Natural killer cell (primary cell): ENCODE results near the gene ABHD12B. TPM values are rescaled to one million over a fixed set of nuclear protein-coding genes. Genes with fewer than 3 reads are reported as not detected.

Experiments used
- ATAC-seq, 3 donors: fragments of 150-1000 bp in 2 of 3; fragments of 200-7000 bp in 1 of 3; cut with Tn5 transposase; 1 replicate in 1 of 3; 2 replicates in 2 of 3; pipeline ENCODE4 v1.10.0; 2021; ENCODE audit warnings: mild to moderate bottlenecking in 2 of 3, moderate library complexity in 2 of 3
- DNase-seq, 2 donors: peaks; one replicate each; pipeline versions ENCODE4 v3.0.0 to v3.0.0-alpha.2; 2013 to 2021; ENCODE audit warnings: mixed read lengths in 1 of 2
- H3K27ac ChIP-seq: one replicate; pipeline ENCODE4 v1.5.1; 2013; ENCODE audit warnings: mild to moderate bottlenecking, low read length
- H3K27me3 ChIP-seq: one replicate; pipeline ENCODE4 v1.6.1; 2013; ENCODE audit warnings: low read length; ENCODE audit not compliant: control insufficient read depth, insufficient read depth
- H3K36me3 ChIP-seq: one replicate; pipeline ENCODE4 v1.6.1; 2013; ENCODE audit warnings: low read length; ENCODE audit not compliant: control insufficient read depth, insufficient read depth
- H3K4me1 ChIP-seq: one replicate; pipeline ENCODE4 v1.6.1; 2013; ENCODE audit warnings: low read length; ENCODE audit not compliant: control insufficient read depth, insufficient read depth
- H3K4me3 ChIP-seq: one replicate; pipeline ENCODE4 v1.5.1; 2013; ENCODE audit warnings: low read length
- H3K9me3 ChIP-seq: one replicate; pipeline ENCODE4 v1.6.1; 2013; ENCODE audit warnings: low read length; ENCODE audit not compliant: control insufficient read depth, insufficient read depth
- H3K27ac Mint-ChIP-seq, 2 donors: one replicate each; pipeline ENCODE4 v1.8.0; 2022; ENCODE audit warnings: mild to moderate bottlenecking in 2 of 2, mixed read lengths in 2 of 2, moderate library complexity in 1 of 2
- H3K27me3 Mint-ChIP-seq, 2 donors: one replicate each; pipeline ENCODE4 v1.8.0; 2022; ENCODE audit warnings: low read depth in 2 of 2, mixed read lengths in 2 of 2
- H3K36me3 Mint-ChIP-seq: one replicate; pipeline ENCODE4 v1.8.0; 2022; ENCODE audit warnings: mixed read lengths
- H3K4me1 Mint-ChIP-seq, 2 donors: one replicate each; pipeline ENCODE4 v1.8.0; 2022; ENCODE audit warnings: mixed read lengths in 2 of 2
- H3K4me3 Mint-ChIP-seq: one replicate; pipeline ENCODE4 v1.8.0; 2022; ENCODE audit warnings: mild to moderate bottlenecking, moderate library complexity, mixed read lengths
- H3K9me3 Mint-ChIP-seq, 2 donors: one replicate each; pipeline ENCODE4 v1.8.0; 2022; ENCODE audit warnings: mixed read lengths in 2 of 2
- WGBS: methylation state at CpG from one replicate; pipeline ENCODE4 v1.1.7; 2013; ENCODE audit warnings: missing lambda C conversion rate; ENCODE audit not compliant: insufficient coverage; 5-methylcytosine and 5-hydroxymethylcytosine counted together
- intact Hi-C: fragments of 100-400 bp; cut with micrococcal nuclease; formaldehyde crosslinking; loops from one replicate; pipeline ENCODE4 v1.14.2; 2022
- total RNA-seq, 4 donors: library from RNA; stranded (reverse); fragments of 120-200 nt in 1 of 4; gene quantifications; one replicate each; pipeline versions ENCODE4 v1.2.3 to v1.2.4, GENCODE V29; 2013 to 2022
- TF ChIP-seq, protein P1 (sequence below): fragments of 200-600 bp; IDR thresholded peaks from one replicate; pipeline ENCODE4 v1.8.0; 2022; ENCODE audit warnings: antibody characterized with exemption

ABHD12B gene
- total RNA-seq, 3 donors from 2014 or later (not counting 1 experiment from before 2014, with no cell fraction given): not detected

DNA sequence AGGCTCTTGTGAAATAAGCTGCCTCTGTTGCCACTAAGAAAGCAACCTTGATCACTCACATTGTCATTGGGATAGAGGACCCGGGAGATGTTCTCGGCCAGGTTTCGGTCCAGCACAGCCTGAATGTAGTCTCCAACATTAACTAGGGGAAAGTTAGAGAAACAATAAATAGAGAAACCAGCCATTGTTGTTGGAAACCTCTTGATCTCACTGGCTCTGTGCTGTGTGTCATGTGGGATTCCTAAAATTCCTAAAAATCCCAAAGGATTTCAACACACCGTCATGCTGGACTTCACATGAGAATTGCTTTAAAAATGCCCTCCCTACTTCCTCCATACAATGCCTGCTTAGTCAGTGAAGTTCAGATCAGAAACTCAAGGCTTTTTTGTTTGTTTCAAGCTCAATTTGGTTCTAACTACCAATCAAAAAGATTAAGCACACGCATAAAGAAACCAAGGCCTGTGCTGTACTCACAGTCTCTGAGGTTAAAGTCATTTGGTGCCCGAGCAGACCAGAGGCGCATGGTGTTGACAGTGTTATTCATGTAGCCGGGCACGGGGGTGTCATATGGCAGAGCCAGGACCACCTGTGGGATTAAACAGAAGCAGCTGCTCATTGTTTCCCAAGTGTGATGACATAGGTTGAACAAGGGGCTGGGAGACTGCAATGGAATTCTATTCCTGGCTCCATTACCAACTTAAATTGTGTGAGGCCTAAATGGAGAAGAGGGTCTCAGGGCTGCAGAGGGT lies 48.8 kb downstream of the ABHD12B start:
- no peaks in the 10 kb centered on the region for H3K36me3 Mint-ChIP-seq
- TF ChIP-seq, protein P1, sequence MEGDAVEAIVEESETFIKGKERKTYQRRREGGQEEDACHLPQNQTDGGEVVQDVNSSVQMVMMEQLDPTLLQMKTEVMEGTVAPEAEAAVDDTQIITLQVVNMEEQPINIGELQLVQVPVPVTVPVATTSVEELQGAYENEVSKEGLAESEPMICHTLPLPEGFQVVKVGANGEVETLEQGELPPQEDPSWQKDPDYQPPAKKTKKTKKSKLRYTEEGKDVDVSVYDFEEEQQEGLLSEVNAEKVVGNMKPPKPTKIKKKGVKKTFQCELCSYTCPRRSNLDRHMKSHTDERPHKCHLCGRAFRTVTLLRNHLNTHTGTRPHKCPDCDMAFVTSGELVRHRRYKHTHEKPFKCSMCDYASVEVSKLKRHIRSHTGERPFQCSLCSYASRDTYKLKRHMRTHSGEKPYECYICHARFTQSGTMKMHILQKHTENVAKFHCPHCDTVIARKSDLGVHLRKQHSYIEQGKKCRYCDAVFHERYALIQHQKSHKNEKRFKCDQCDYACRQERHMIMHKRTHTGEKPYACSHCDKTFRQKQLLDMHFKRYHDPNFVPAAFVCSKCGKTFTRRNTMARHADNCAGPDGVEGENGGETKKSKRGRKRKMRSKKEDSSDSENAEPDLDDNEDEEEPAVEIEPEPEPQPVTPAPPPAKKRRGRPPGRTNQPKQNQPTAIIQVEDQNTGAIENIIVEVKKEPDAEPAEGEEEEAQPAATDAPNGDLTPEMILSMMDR: no peak
- no peaks in the 10 kb centered on the region for H3K4me1 Mint-ChIP-seq
- no peak for DNase-seq
- no peak overlapping the region for H3K4me3 Mint-ChIP-seq
- H3K9me3 Mint-ChIP-seq: no peaks in the 10 kb centered on the region
- no peak overlapping the region for H3K27ac Mint-ChIP-seq
- peaks cover 7 to 9% of the 10 kb centered on the region in 2 donors for H3K27me3 Mint-ChIP-seq
- no peak for ATAC-seq
- H3K9me3 ChIP-seq: no peaks in the 10 kb centered on the region
- no peaks in the 10 kb centered on the region for H3K27me3 ChIP-seq
- no peak overlapping the region for H3K27ac ChIP-seq
- no peaks in the 10 kb centered on the region for H3K36me3 ChIP-seq
- intact Hi-C loops: no loop called here
- 94% methylated on average over 9 of the region's 9 CpGs for WGBS
- H3K4me1 ChIP-seq: no peaks in the 10 kb centered on the region
- no peak overlapping the region for H3K4me3 ChIP-seq

- ATAC-seq (no peak), DNase-seq (no peak)
- Histone ChIP-seq H3K27me3 (no peaks in the 10 kb centered on the region), H3K27ac (no peak overlapping the region), H3K4me1 (peaks cover 1% of the 10 kb centered on the region), H3K4me3 (no peak overlapping the region), H3K9me3 (no peaks in the 10 kb centered on the region), H3K36me3 (no peaks in the 10 kb centered on the region)
- H3K9me3 Mint-ChIP-seq: no peaks in the 10 kb centered on the region
- 88% methylated on average over 2 of the region's 2 CpGs for WGBS
- intact Hi-C loops: no loop called here
- no peak overlapping the region for H3K4me3 Mint-ChIP-seq
- peaks cover 7 to 9% of the 10 kb centered on the region in 2 donors for H3K27me3 Mint-ChIP-seq
- TF ChIP-seq, protein P1: no peak
- H3K36me3 Mint-ChIP-seq: no peaks in the 10 kb centered on the region
- H3K27ac Mint-ChIP-seq: no peak overlapping the region
- no peaks in the 10 kb centered on the region for H3K4me1 Mint-ChIP-seq
Observed at GRCh38 chr14:50922803-50923202, 51.0 kb downstream of the ABHD12B start.

GRCh38 chr14:50924236-50924635 lies 52.4 kb downstream of the ABHD12B start:
- WGBS: 72% methylated on average over 5 of the region's 6 CpGs
- no peak for DNase-seq
- TF ChIP-seq, protein P1: no peak
- intact Hi-C loops: no loop called here
- Mint-ChIP-seq H3K27ac (no peak overlapping the region), H3K4me3 (no peak overlapping the region), H3K9me3 (no peaks in the 10 kb centered on the region), H3K36me3 (no peaks in the 10 kb centered on the region), H3K27me3 (peaks cover 7 to 9% of the 10 kb centered on the region in 2 donors), H3K4me1 (no peaks in the 10 kb centered on the region)
- no peak overlapping the region for H3K27ac ChIP-seq
- H3K27me3 ChIP-seq: no peaks in the 10 kb centered on the region
- H3K36me3 ChIP-seq: no peaks in the 10 kb centered on the region
- no peak overlapping the region for H3K4me3 ChIP-seq
- H3K4me1 ChIP-seq: peaks cover 5% of the 10 kb centered on the region
- no peaks in the 10 kb centered on the region for H3K9me3 ChIP-seq
- no peak for ATAC-seq

DNA sequence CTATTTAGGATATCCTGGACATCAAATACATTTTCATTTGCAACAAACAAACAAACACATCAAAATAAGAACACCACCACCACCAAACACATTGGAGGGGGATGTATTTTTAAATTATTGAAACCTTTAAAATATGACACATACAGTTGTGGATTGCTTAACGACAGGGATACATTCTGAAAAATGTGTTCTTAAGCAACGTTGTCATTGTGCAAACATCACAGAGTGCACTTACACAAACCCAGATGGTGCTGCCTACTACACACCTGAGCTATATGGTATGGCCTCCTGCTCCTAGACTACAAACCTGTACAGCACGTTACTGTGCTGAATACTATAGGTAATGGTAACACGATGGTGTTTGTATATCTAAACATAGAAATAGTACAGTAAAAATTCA lies 53.0 kb downstream of the ABHD12B start:
- WGBS: 82% methylated on average over 2 of the region's 4 CpGs
- H3K4me1 ChIP-seq: peaks cover 5% of the 10 kb centered on the region
- Mint-ChIP-seq H3K9me3 (no peaks in the 10 kb centered on the region), H3K4me1 (no peaks in the 10 kb centered on the region), H3K4me3 (no peak overlapping the region), H3K27me3 (peaks cover 4 to 9% of the 10 kb centered on the region in 2 donors), H3K27ac (no peak overlapping the region), H3K36me3 (no peaks in the 10 kb centered on the region)
- intact Hi-C loops: no loop called here
- no peak overlapping the region for H3K27ac ChIP-seq
- TF ChIP-seq, protein P1: no peak
- H3K27me3 ChIP-seq: no peaks in the 10 kb centered on the region
- DNase-seq (no peak), ATAC-seq (no peak)
- H3K36me3 ChIP-seq: no peaks in the 10 kb centered on the region
- no peak overlapping the region for H3K4me3 ChIP-seq
- no peaks in the 10 kb centered on the region for H3K9me3 ChIP-seq
